Naive thymus-derived CD4-positive, alpha-beta T cell (primary cell): ENCODE measurements around the gene NEMP1. TPM values are rescaled to one million over a fixed set of nuclear protein-coding genes. Genes with fewer than 3 reads are reported as not detected.
A peak's percentile ranks its signal among the peaks of the same experiment; 100 is the strongest.
"Not testable (repeated sequence)": the region's sequence is repeated elsewhere in the genome, so short reads cannot be mapped to it uniquely, and the experiment has no call there.

Source experiments
- ATAC-seq: fragments of 150-1000 bp; cut with Tn5 transposase; 2 replicates; pipeline ENCODE4 v1.10.0; 2021; ENCODE audit warnings: mild to moderate bottlenecking, moderate library complexity
- CTCF ChIA-PET: fragments of 350-600 bp; sonication (Branson Sonifier 250); formaldehyde crosslinking; loops from one replicate; lab custom pipeline; 2021; ENCODE audit warnings: antibody characterized with exemption; lab: Charles Lee
- POLR2A ChIA-PET: fragments of 350-600 bp; sonication (Branson Sonifier 250); formaldehyde crosslinking; loops from one replicate; lab custom pipeline; 2021; ENCODE audit warnings: antibody characterized with exemption, inconsistent platforms; lab: Charles Lee
- DNase-seq, 9 donors: peaks; one replicate each; pipeline versions ENCODE4 v3.0.0 to v3.0.0-alpha.2; 2020 to 2022; ENCODE audit warnings: mixed read lengths in 1 of 9
- H3K27ac ChIP-seq: one replicate; pipeline ENCODE4 v1.7.0; 2013; ENCODE audit warnings: mild to moderate bottlenecking, low read depth, low read length, moderate library complexity
- H3K27me3 ChIP-seq, 2 donors: one replicate each; pipeline ENCODE4 v1.7.0; 2013; ENCODE audit warnings: low read length in 2 of 2, mild to moderate bottlenecking in 2 of 2, moderate library complexity in 2 of 2; ENCODE audit not compliant: control insufficient read depth in 2 of 2, insufficient read depth in 2 of 2
- H3K36me3 ChIP-seq, 3 experiments: 1 replicate in 2 of 3; 2 replicates in 1 of 3; pipeline ENCODE4 v1.7.0; 2013; ENCODE audit warnings: low read length in 3 of 3, mild to moderate bottlenecking in 3 of 3, moderate library complexity in 1 of 3; ENCODE audit not compliant: insufficient read depth in 3 of 3, control insufficient read depth in 2 of 3
- H3K4me1 ChIP-seq, 2 donors: one replicate each; pipeline ENCODE4 v1.7.0; 2013; ENCODE audit warnings: low read length in 2 of 2, mild to moderate bottlenecking in 2 of 2, moderate library complexity in 1 of 2; ENCODE audit not compliant: control insufficient read depth in 2 of 2, insufficient read depth in 2 of 2
- H3K4me3 ChIP-seq: 2 replicates; pipeline ENCODE4 v1.7.0; 2013; ENCODE audit warnings: mild to moderate bottlenecking, low read length
- H3K9me3 ChIP-seq, 3 experiments: 1 replicate in 2 of 3; 2 replicates in 1 of 3; pipeline ENCODE4 v1.7.0; 2013; ENCODE audit warnings: low read length in 3 of 3; ENCODE audit not compliant: control insufficient read depth in 2 of 3
- H3K27ac Mint-ChIP-seq, 9 donors: one replicate each; pipeline ENCODE4 v1.8.0; 2020 to 2022; ENCODE audit warnings: mixed read lengths in 9 of 9, mild to moderate bottlenecking in 8 of 9, moderate library complexity in 5 of 9, inconsistent platforms in 2 of 9
- H3K27me3 Mint-ChIP-seq, 5 donors: one replicate each; pipeline ENCODE4 v1.8.0; 2021 to 2022; ENCODE audit warnings: mixed read lengths in 5 of 5, mild to moderate bottlenecking in 1 of 5
- H3K36me3 Mint-ChIP-seq, 5 donors: one replicate each; pipeline ENCODE4 v1.8.0; 2020 to 2022; ENCODE audit warnings: mixed read lengths in 5 of 5, mild to moderate bottlenecking in 3 of 5, inconsistent platforms in 1 of 5
- H3K4me1 Mint-ChIP-seq, 7 donors: one replicate each; pipeline ENCODE4 v1.8.0; 2020 to 2022; ENCODE audit warnings: mixed read lengths in 7 of 7, mild to moderate bottlenecking in 3 of 7, inconsistent platforms in 1 of 7
- H3K4me3 Mint-ChIP-seq, 10 donors: one replicate each; pipeline ENCODE4 v1.8.0; 2020 to 2022; ENCODE audit warnings: mild to moderate bottlenecking in 10 of 10, mixed read lengths in 10 of 10, moderate library complexity in 6 of 10, inconsistent platforms in 2 of 10
- H3K9me3 Mint-ChIP-seq, 11 donors: one replicate each; pipeline ENCODE4 v1.8.0; 2020 to 2022; ENCODE audit warnings: mixed read lengths in 11 of 11, mild to moderate bottlenecking in 4 of 11, inconsistent platforms in 1 of 11, moderate library complexity in 1 of 11
- intact Hi-C, 2 donors: fragments of 100-400 bp; cut with micrococcal nuclease; formaldehyde crosslinking; loops; one replicate each; pipeline ENCODE4 v1.15.1; 2023
- polyA plus RNA-seq, 2 donors: library from polyadenylated mRNA; unstranded; fragments of 300-500 nt; fragmentation: Illumina TruSeq; gene quantifications; one replicate each; pipeline ENCODE4 v1.2.3, GENCODE V29; 2021
- total RNA-seq, 6 experiments: library from RNA in 5 of 6; stranded (reverse) in 5 of 6; gene quantifications; 1 replicate in 5 of 6; 2 replicates in 1 of 6; pipeline ENCODE4 v1.2.3 and lab custom pipeline; 2021 to 2026

The NEMP1 gene
- total and polyA plus RNA-seq, 7 experiments from 2014 or later = 2.9 to 47.6 (median 13.6) TPM

GRCh38 chr12:57027011-57027804 lies 51.4 kb downstream of the NEMP1 start:
- H3K9me3 ChIP-seq = no peaks in the 10 kb centered on the region
- no peaks in the 10 kb centered on the region for H3K27me3 ChIP-seq
- ChIA-PET CTCF (interaction anchor here (0.6 to 11.4 kb wide), 9 partner anchors 19 to 97 kb away, joined by 3 to 110 read pairs (median 6); partner anchors contain the start of genes STAT6 and ZBTB39), POLR2A (interaction anchor here (0.6 to 2.9 kb wide), 14 partner anchors 8 to 339 kb away, joined by 3 to 14 read pairs (median 4); partner anchors contain the start of genes NACA, NEMP1, PTGES3 and STAT6)
- H3K36me3 ChIP-seq = no peaks in the 10 kb centered on the region
- Mint-ChIP-seq H3K4me1 (peaks cover 26 to 79% (median 61%) of the 10 kb centered on the region in 7 donors), H3K27me3 (no peaks in the 10 kb centered on the region), H3K36me3 (peaks cover 0 to 4% (median 0%) of the 10 kb centered on the region in 5 donors), H3K4me3 (peak overlapping the region in 9 of 10 donors; percentile 50 to 83 (median 73)), H3K9me3 (peaks cover 0 to 1% (median 0%) of the 10 kb centered on the region in 11 donors), H3K27ac (peak overlapping the region in 8 of 9 donors; percentile 48 to 95 (median 85))
- peak in 1 of 9 donors; percentile 18 for DNase-seq
- intact Hi-C loops = no loop called here
- peak overlapping the region; percentile 39 for H3K27ac ChIP-seq
- H3K4me3 ChIP-seq = no peak overlapping the region
- peaks cover 6 to 44% of the 10 kb centered on the region in 2 donors for H3K4me1 ChIP-seq
- ATAC-seq = peak; percentile 18

DNA sequence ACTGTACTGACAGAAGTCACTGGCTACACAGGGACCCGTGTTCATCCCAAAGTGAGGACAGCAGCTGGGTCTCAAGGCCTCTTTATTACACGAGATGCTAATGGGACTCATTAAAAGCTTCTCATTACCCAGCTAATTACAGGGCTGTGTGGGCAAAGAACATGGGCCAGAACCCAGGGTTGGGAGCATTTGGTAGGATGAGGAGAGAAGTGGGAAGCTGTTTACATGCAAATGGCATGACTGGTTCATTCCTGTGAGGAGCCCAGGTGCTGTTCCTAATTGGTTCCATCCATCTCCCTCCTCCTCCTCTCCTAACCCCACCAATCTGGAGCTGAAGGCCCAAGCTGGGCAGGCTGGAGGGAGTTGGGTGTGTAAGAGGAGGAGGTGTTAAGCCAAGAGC lies 53.4 kb downstream of the NEMP1 start:
- ATAC-seq = no peak
- no peaks in the 10 kb centered on the region for H3K36me3 ChIP-seq
- H3K9me3 ChIP-seq = no peaks in the 10 kb centered on the region

DNA sequence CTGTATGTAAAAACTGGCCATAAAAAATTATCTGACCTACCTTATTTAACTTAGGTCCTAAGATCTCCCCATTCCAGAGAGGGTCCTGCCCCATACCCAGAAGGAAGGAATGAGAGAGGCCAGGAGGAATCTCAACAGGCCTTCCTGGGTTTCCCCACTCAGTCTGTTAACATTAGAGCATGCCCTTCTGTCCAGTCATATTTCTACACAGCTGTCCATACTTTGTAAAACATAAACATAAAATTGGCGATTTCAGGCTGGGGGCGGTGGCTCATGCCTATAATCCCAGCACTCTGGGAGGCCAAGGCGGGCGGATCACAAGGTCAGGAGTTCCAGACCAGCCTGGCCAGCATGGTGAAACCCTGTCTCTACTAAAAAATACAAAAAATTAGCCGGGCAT lies 56.3 kb downstream of the NEMP1 start:
- intact Hi-C loops, ATAC-seq: not testable (repeated sequence)
- CTCF ChIA-PET = interaction anchor here (0.8 to 5.4 kb wide), 2 partner anchors 17 to 38 kb away, joined by 3 to 20 read pairs; no protein-coding TSS in a partner anchor

More for the DNA sequence above, 53.4 kb downstream of the NEMP1 start:
- ChIA-PET CTCF (interaction anchor here (1.5 to 11.4 kb wide), 3 partner anchors 17 to 37 kb away, joined by 4 to 110 read pairs (median 43); partner anchors contain the start of gene ZBTB39), POLR2A (interaction anchor here (0.8 to 2.9 kb wide), 4 partner anchors 10 to 1053 kb away, joined by 3 to 14 read pairs (median 4); no protein-coding TSS in a partner anchor)
- Mint-ChIP-seq H3K27ac (peak overlapping the region in 1 of 9 donors; percentile 38), H3K27me3 (no peaks in the 10 kb centered on the region), H3K4me1 (peaks cover 11 to 79% (median 55%) of the 10 kb centered on the region in 7 donors), H3K9me3 (peaks cover 0 to 1% (median 0%) of the 10 kb centered on the region in 11 donors), H3K36me3 (peaks cover 0 to 4% (median 0%) of the 10 kb centered on the region in 5 donors), H3K4me3 (no peak overlapping the region)
- DNase-seq = no peak
- Histone ChIP-seq H3K4me1 (peaks cover 0 to 34% of the 10 kb centered on the region in 2 donors), H3K27ac (no peak overlapping the region), H3K27me3 (no peaks in the 10 kb centered on the region), H3K4me3 (no peak overlapping the region)
- intact Hi-C loops = no loop called here

DNA sequence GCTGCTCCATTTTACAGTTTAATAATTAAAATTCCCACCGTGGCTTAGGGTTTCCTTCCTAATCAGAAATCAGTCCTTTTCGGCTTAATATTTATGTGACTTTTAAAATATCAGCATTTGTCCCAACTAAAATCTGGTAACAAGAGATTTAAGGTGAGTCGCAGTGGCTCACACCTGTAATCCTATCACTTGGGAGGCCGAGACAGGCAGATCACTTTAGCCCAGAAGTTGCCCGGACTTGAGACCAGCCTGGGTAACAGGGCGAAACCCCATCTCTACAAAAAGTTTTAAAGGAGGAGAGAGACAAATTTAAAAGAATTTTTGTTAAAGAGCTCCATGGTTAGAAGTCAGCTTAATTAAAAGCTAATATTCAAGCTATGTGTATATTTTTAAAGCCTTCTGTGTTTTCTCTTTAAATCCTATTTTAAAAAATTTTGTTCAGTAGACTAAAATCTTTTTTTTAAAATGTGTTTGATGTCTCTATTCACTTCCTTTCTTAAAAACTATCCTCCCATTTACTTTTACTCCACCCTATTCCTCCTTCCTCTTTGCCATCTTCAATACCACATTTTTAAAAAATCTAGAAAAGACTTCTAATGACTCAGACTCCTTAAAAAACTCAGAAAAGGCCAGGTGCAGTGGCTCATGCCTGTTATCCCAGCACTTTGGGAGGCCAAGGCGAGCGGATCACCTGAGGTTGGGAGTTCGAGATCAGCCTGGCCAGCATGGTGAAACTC lies 58.4 kb downstream of the NEMP1 start:
- intact Hi-C loops = loop anchor here in 1 of 2 donors (1.0 kb wide), 2 partner anchors 9 to 11 kb away; no protein-coding TSS in a partner anchor
- H3K36me3 ChIP-seq = no peaks in the 10 kb centered on the region
- H3K27ac ChIP-seq = peak overlapping the region; percentile 59
- ChIA-PET CTCF (interaction anchor here (0.7 to 5.4 kb wide), 7 partner anchors 9 to 42 kb away, joined by 3 to 38 read pairs (median 5); no protein-coding TSS in a partner anchor), POLR2A (interaction anchor here (0.6 to 3.2 kb wide), 9 partner anchors 9 to 263 kb away, joined by 3 to 13 read pairs (median 5); no protein-coding TSS in a partner anchor)
- Mint-ChIP-seq H3K4me1 (peaks cover 6 to 58% (median 40%) of the 10 kb centered on the region in 7 donors), H3K4me3 (peak overlapping the region in 9 of 10 donors; percentile 60 to 84 (median 75)), H3K27me3 (peaks cover 0 to 2% (median 0%) of the 10 kb centered on the region in 5 donors), H3K9me3 (peaks cover 0 to 1% (median 0%) of the 10 kb centered on the region in 11 donors), H3K27ac (peak overlapping the region in 8 of 9 donors; percentile 71 to 96 (median 90)), H3K36me3 (peaks cover 0 to 4% (median 0%) of the 10 kb centered on the region in 5 donors)
- no peak overlapping the region for H3K4me3 ChIP-seq
- no peaks in the 10 kb centered on the region for H3K9me3 ChIP-seq
- ATAC-seq = no peak
- peaks cover 0 to 26% of the 10 kb centered on the region in 2 donors for H3K4me1 ChIP-seq
- H3K27me3 ChIP-seq = no peaks in the 10 kb centered on the region
- peak in 1 of 9 donors; percentile 34 for DNase-seq

More for the DNA sequence above, 56.3 kb downstream of the NEMP1 start:
- not testable (repeated sequence) for H3K36me3 ChIP-seq, H3K9me3 Mint-ChIP-seq, DNase-seq, H3K27ac ChIP-seq, H3K27me3 ChIP-seq, H3K36me3 Mint-ChIP-seq, H3K4me3 ChIP-seq, H3K9me3 ChIP-seq, H3K27me3 Mint-ChIP-seq
- peaks cover 0 to 34% of the 10 kb centered on the region in 2 donors for H3K4me1 ChIP-seq
- peaks cover 7 to 67% (median 56%) of the 10 kb centered on the region in 7 donors for H3K4me1 Mint-ChIP-seq
- peak overlapping the region in 3 of 10 donors; percentile 16 to 84 (median 29) for H3K4me3 Mint-ChIP-seq
- peak overlapping the region in 6 of 9 donors; percentile 34 to 89 (median 59) for H3K27ac Mint-ChIP-seq
- POLR2A ChIA-PET = interaction anchor here (0.8 to 1.8 kb wide), 2 partner anchors 9 to 47 kb away, joined by 3 to 4 read pairs; no protein-coding TSS in a partner anchor

- H3K36me3 Mint-ChIP-seq = peaks cover 0 to 7% (median 0%) of the 10 kb centered on the region in 5 donors
- H3K27me3 Mint-ChIP-seq = peaks cover 0 to 11% (median 0%) of the 10 kb centered on the region in 5 donors
- H3K4me1 Mint-ChIP-seq = peaks cover 8 to 63% (median 47%) of the 10 kb centered on the region in 7 donors
- peaks cover 0 to 26% of the 10 kb centered on the region in 2 donors for H3K4me1 ChIP-seq
- H3K9me3 ChIP-seq = no peaks in the 10 kb centered on the region
- H3K4me3 Mint-ChIP-seq = peak overlapping the region in 3 of 10 donors; percentile 6 to 40 (median 14)
- H3K9me3 Mint-ChIP-seq = peaks cover 0 to 1% (median 0%) of the 10 kb centered on the region in 11 donors
- ChIA-PET POLR2A (interaction anchor here (0.6 to 3.2 kb wide), 11 partner anchors 9 to 1090 kb away, joined by 3 to 13 read pairs (median 3); no protein-coding TSS in a partner anchor), CTCF (interaction anchor here (1.0 to 5.4 kb wide), 10 partner anchors 8 to 52 kb away, joined by 3 to 38 read pairs (median 5); no protein-coding TSS in a partner anchor)
- no peak overlapping the region for H3K27ac ChIP-seq
- H3K27ac Mint-ChIP-seq = peak overlapping the region in 8 of 9 donors; percentile 24 to 89 (median 72)
- DNase-seq = no peak
- intact Hi-C loops = no loop called here
- no peak for ATAC-seq
- no peaks in the 10 kb centered on the region for H3K36me3 ChIP-seq
- H3K27me3 ChIP-seq = no peaks in the 10 kb centered on the region
- no peak overlapping the region for H3K4me3 ChIP-seq
Measured at GRCh38 chr12:57018906-57019305, 59.7 kb downstream of the NEMP1 start.
